HepG2 (cell line): ENCODE measurements around the gene RIPOR1. TPM values are rescaled to one million over a fixed set of nuclear protein-coding genes. Genes with fewer than 3 reads are reported as not detected.

Experiments
- CHCHD3 ChIP-seq: sonication (generic); formaldehyde crosslinking; IDR thresholded peaks from 2 replicates; pipeline ENCODE4 v1.8.0; 2022; ENCODE audit warnings: mild to moderate bottlenecking, missing genetic modification reagents, moderate library complexity
- ELK4 ChIP-seq: sonication (generic); formaldehyde crosslinking; IDR thresholded peaks from 2 replicates; pipeline ENCODE4 v1.9.0; 2021; ENCODE audit warnings: missing genetic modification reagents, borderline replicate concordance
- HDAC2 ChIP-seq: sonication (generic); formaldehyde crosslinking; IDR thresholded peaks from 2 replicates; pipeline ENCODE4 v1.4.0; 2020; ENCODE audit warnings: missing genetic modification reagents
- HDAC6 ChIP-seq: fragments of 200-600 bp; sonication (generic); IDR thresholded peaks from 2 replicates; pipeline ENCODE4 v1.7.0; 2017; ENCODE audit warnings: mild to moderate bottlenecking, antibody characterized with exemption, low read length, low read depth
- LCORL ChIP-seq, 2 experiments: fragments of 450-650 bp in 1 of 2; sonication (generic) in 1 of 2; formaldehyde crosslinking in 1 of 2; IDR thresholded peaks; 2 replicates each; pipeline versions ENCODE4 v1.5.0 to v1.6.1; 2017 to 2020; ENCODE audit warnings: antibody characterized with exemption in 1 of 2, missing genetic modification reagents in 1 of 2
- NFE2L1 ChIP-seq: sonication (generic); formaldehyde crosslinking; IDR thresholded peaks from 2 replicates; pipeline ENCODE4 v1.4.0; 2020; ENCODE audit warnings: missing genetic modification reagents, mild to moderate bottlenecking, borderline replicate concordance
- POGZ ChIP-seq: sonication (generic); formaldehyde crosslinking; IDR thresholded peaks from 2 replicates; pipeline ENCODE4 v1.4.0; 2020; ENCODE audit warnings: mild to moderate bottlenecking, missing genetic modification reagents
- PRDM4 ChIP-seq: sonication (generic); formaldehyde crosslinking; IDR thresholded peaks from 2 replicates; pipeline ENCODE4 v1.9.0; 2021; ENCODE audit warnings: missing genetic modification reagents, borderline replicate concordance
- STAG1 ChIP-seq: sonication (generic); formaldehyde crosslinking; IDR thresholded peaks from 2 replicates; pipeline ENCODE4 v1.4.0; 2020; ENCODE audit warnings: missing genetic modification reagents
- TOE1 ChIP-seq: sonication (generic); formaldehyde crosslinking; IDR thresholded peaks from 2 replicates; pipeline ENCODE4 v1.4.0; 2020; ENCODE audit warnings: mild to moderate bottlenecking, missing genetic modification reagents
- ZBTB10 ChIP-seq: sonication (generic); formaldehyde crosslinking; IDR thresholded peaks from 2 replicates; pipeline ENCODE4 v1.4.0; 2020; ENCODE audit warnings: missing genetic modification reagents, borderline replicate concordance
- ZKSCAN8 ChIP-seq: IDR thresholded peaks from 2 replicates; pipeline ENCODE4 v1.6.1; 2016; ENCODE audit warnings: borderline replicate concordance, missing genetic modification reagents, missing compliant biosample characterization
- ZNF180 ChIP-seq: sonication (generic); formaldehyde crosslinking; IDR thresholded peaks from 2 replicates; pipeline ENCODE4 v1.4.0; 2020; ENCODE audit warnings: low read depth, missing genetic modification reagents, borderline replicate concordance
- ZNF264 ChIP-seq: sonication (generic); formaldehyde crosslinking; IDR thresholded peaks from 2 replicates; pipeline ENCODE4 v1.4.0; 2020; ENCODE audit warnings: missing genetic modification reagents
- ZNF333 ChIP-seq: sonication (generic); formaldehyde crosslinking; IDR thresholded peaks from 2 replicates; pipeline ENCODE4 v1.4.0; 2020; ENCODE audit warnings: mild to moderate bottlenecking, missing genetic modification reagents, borderline replicate concordance
- ZNF430 ChIP-seq: sonication (generic); formaldehyde crosslinking; IDR thresholded peaks from 2 replicates; pipeline ENCODE4 v1.9.0; 2021; ENCODE audit warnings: mild to moderate bottlenecking, missing genetic modification reagents
- ZNF558 ChIP-seq: sonication (generic); formaldehyde crosslinking; IDR thresholded peaks from 2 replicates; pipeline ENCODE4 v1.9.0; 2022; ENCODE audit warnings: mild to moderate bottlenecking, missing genetic modification reagents, borderline replicate concordance
- ZNF768 ChIP-seq: sonication (generic); formaldehyde crosslinking; IDR thresholded peaks from 2 replicates; pipeline ENCODE4 v1.4.0; 2020; ENCODE audit warnings: missing genetic modification reagents
- polyA plus RNA-seq, 8 experiments: library from polyadenylated mRNA; depleted of rRNA in 3 of 8; stranded (reverse) in 7 of 8; unstranded in 1 of 8; fragments of >200 nt; fragmentation: Illumina TruSeq in 4 of 8; extraction: Trizol in 4 of 8; gene quantifications; 2 replicates each; pipeline versions ENCODE4 v1.2.1 to v1.2.3, GENCODE V29; 2011 to 2016; ENCODE audit warnings: low read depth in 4 of 8, missing spikeins in 1 of 8, mixed read lengths in 1 of 8; ENCODE audit not compliant: insufficient read depth in 1 of 8
- total RNA-seq, 5 experiments: library from RNA; depleted of rRNA; stranded (reverse); fragments of >200 nt; fragmentation: Illumina TruSeq; extraction: Trizol; gene quantifications; 2 replicates each; pipeline ENCODE4 v1.2.3, GENCODE V29; 2016; ENCODE audit warnings: low read depth in 1 of 5
- TF ChIP-seq, protein P1 (sequence below): sonication (generic); formaldehyde crosslinking; IDR thresholded peaks from 2 replicates; pipeline ENCODE4 v1.4.0; 2020; ENCODE audit warnings: missing genetic modification reagents, borderline replicate concordance

Gene RIPOR1
- total and polyA plus RNA-seq, 2 of the 13 experiments (the other 11 are each of a cell fraction or from before 2014, with no cell fraction given), result 4.6 to 8.1 TPM

GRCh38 chr16:67480833-67481560 is 47.6 kb upstream of the RIPOR1 start, which contains the start of gene ATP6V0D1 (continued):
- TF ChIP-seq ZNF430 (CRISPR knock-in tag) (peak; percentile 62), ZKSCAN8 (CRISPR knock-in tag) (peak; percentile 76; the same call in 1 of the 2 replicates), ZNF558 (CRISPR knock-in tag) (peak; percentile 85; the same call in 1 of the 2 replicates), CHCHD3 (CRISPR knock-in tag) (0 out of 2 replicates have a peak, but pooled peaks have one; percentile 27), POGZ (peak; percentile 89), ELK4 (CRISPR knock-in tag) (peak; percentile 28; the same call in 1 of the 2 replicates), ZBTB10 (CRISPR knock-in tag) (no peak), ZNF264 (CRISPR knock-in tag) (no peak; the same call in none of the 2 replicates), ZNF768 (CRISPR knock-in tag) (peak; percentile 63), TOE1 (CRISPR knock-in tag) (peak; percentile 79; the same call in 1 of the 2 replicates), NFE2L1 (CRISPR knock-in tag) (0 out of 2 replicates have a peak, but pooled peaks have one; percentile 65), LCORL (IDR thresholded peaks at IDR 0.05) (no peak), LCORL (CRISPR knock-in tag; IDR thresholded peaks at IDR 0.05) (peak; percentile 85), HDAC6 (no peak), HDAC2 (peak; percentile 96), ZNF180 (CRISPR knock-in tag) (no peak), STAG1 (CRISPR knock-in tag) (peak; percentile 68), ZNF333 (CRISPR knock-in tag) (peak; percentile 33; the same call in 1 of the 2 replicates), PRDM4 (0 out of 2 replicates have a peak, but pooled peaks have one; percentile 48)
- TF ChIP-seq, protein P1, sequence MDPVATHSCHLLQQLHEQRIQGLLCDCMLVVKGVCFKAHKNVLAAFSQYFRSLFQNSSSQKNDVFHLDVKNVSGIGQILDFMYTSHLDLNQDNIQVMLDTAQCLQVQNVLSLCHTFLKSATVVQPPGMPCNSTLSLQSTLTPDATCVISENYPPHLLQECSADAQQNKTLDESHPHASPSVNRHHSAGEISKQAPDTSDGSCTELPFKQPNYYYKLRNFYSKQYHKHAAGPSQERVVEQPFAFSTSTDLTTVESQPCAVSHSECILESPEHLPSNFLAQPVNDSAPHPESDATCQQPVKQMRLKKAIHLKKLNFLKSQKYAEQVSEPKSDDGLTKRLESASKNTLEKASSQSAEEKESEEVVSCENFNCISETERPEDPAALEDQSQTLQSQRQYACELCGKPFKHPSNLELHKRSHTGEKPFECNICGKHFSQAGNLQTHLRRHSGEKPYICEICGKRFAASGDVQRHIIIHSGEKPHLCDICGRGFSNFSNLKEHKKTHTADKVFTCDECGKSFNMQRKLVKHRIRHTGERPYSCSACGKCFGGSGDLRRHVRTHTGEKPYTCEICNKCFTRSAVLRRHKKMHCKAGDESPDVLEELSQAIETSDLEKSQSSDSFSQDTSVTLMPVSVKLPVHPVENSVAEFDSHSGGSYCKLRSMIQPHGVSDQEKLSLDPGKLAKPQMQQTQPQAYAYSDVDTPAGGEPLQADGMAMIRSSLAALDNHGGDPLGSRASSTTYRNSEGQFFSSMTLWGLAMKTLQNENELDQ (CRISPR knock-in tag), result no peak
